Right atrium auricular region (tissue), 2 donors: ENCODE results near the gene ITGA1. TPM values are rescaled to one million over a fixed set of nuclear protein-coding genes. Genes with fewer than 3 reads are reported as not detected.

Experiments
- DNase-seq: peaks from one replicate; pipeline ENCODE4 v3.0.0-alpha.2; 2019; ENCODE audit warnings: low spot score
- H3K27ac ChIP-seq, 2 donors: fragments of 200-600 bp; sonication (generic); 1 replicate in 1 of 2; 2 replicates in 1 of 2; pipeline ENCODE4 v1.5.1; 2016 to 2019
- H3K27me3 ChIP-seq, 2 donors: fragments of 200-600 bp; sonication (generic); one replicate each; pipeline versions ENCODE4 v1.5.1 to v1.6.0; 2017 to 2019
- H3K36me3 ChIP-seq: fragments of 200-600 bp; sonication (generic); one replicate; pipeline ENCODE4 v1.5.1; 2016
- H3K4me1 ChIP-seq, 2 donors: fragments of 200-600 bp; sonication (generic); one replicate each; pipeline versions ENCODE4 v1.5.1 to v1.6.0; 2017 to 2019
- H3K4me3 ChIP-seq, 2 donors: fragments of 200-600 bp; sonication (generic); 1 replicate in 1 of 2; 2 replicates in 1 of 2; pipeline ENCODE4 v1.5.1; 2017 to 2019; ENCODE audit warnings: mild to moderate bottlenecking in 1 of 2, moderate library complexity in 1 of 2
- H3K9me3 ChIP-seq, 2 donors: fragments of 200-600 bp; sonication (generic); one replicate each; pipeline ENCODE4 v1.5.1; 2019
- total RNA-seq, 2 donors: library from RNA; depleted of rRNA; stranded (reverse); fragments of >200 nt; gene quantifications; one replicate each; pipeline ENCODE4 v1.1.0, GENCODE V29; 2016
- TF ChIP-seq, protein P1 (sequence below), 2 donors: fragments of 200-600 bp; sonication (generic); IDR thresholded peaks; one replicate each; pipeline ENCODE4 v1.5.1; 2019; ENCODE audit warnings: antibody characterized with exemption in 2 of 2

ITGA1 gene
- total RNA-seq, 2 donors from 2014 or later: 13.2 to 26.8 TPM

DNA sequence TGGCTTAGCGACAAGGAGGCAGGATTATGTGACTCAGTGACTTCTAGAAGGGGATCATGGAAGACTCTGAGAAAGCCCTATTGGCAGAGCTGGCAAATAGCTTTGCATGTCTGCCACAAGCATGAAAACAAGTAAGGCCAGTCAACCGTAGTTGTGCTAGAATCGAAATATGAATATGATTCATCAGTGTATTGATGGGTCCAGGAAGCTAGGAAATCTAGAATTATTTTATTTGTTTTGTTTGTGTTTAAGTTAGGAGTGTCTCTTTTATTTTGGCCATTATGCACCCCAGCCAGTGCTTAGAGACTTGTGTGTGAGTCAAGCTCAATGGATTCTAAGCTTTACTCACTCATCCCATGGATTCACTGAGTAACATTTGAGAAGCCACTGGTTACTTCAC lies 197.6 kb downstream of the ITGA1 start:
- Histone ChIP-seq H3K27me3 (no peaks in the 10 kb centered on the region), H3K4me1 (peaks cover 2 to 14% of the 10 kb centered on the region in 2 donors), H3K4me3 (no peak overlapping the region), H3K9me3 (no peaks in the 10 kb centered on the region), H3K36me3 (no peaks in the 10 kb centered on the region), H3K27ac (no peak overlapping the region)
- DNase-seq: no peak
- TF ChIP-seq, protein P1, sequence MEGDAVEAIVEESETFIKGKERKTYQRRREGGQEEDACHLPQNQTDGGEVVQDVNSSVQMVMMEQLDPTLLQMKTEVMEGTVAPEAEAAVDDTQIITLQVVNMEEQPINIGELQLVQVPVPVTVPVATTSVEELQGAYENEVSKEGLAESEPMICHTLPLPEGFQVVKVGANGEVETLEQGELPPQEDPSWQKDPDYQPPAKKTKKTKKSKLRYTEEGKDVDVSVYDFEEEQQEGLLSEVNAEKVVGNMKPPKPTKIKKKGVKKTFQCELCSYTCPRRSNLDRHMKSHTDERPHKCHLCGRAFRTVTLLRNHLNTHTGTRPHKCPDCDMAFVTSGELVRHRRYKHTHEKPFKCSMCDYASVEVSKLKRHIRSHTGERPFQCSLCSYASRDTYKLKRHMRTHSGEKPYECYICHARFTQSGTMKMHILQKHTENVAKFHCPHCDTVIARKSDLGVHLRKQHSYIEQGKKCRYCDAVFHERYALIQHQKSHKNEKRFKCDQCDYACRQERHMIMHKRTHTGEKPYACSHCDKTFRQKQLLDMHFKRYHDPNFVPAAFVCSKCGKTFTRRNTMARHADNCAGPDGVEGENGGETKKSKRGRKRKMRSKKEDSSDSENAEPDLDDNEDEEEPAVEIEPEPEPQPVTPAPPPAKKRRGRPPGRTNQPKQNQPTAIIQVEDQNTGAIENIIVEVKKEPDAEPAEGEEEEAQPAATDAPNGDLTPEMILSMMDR (IDR thresholded peaks at IDR 0.05): no peak

DNA sequence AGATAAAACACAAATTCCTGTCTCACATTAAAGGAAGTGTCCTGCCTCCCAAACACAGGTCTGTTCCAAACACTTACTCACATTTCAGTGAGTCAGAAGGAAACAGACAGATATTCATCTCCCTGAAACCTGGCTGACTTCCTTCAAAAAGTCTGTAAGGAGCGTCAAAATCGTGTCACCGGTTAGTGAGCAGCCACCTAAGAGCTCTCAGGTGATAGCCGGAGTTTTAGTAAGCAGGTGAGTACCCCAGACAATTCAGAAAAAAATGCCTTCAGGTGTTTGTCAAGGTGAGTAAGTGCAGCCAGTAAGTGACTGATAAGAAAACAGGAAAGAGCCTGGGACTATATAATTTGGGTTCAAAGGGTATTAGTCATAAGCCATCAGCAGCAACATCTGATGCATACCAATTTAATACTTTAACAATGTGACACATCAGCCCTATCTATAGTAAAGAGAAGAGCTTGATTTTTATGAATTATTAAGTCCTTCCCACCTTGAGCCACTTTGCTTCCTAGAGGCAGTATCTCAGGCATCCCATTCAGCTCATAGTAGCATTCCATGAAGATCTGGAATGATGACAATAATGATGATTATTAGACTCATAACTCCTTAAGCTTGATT lies 200.1 kb downstream of the ITGA1 start:
- Histone ChIP-seq H3K4me3 (no peak overlapping the region), H3K4me1 (peaks cover 2 to 14% of the 10 kb centered on the region in 2 donors), H3K27ac (peak overlapping the region in 1 of 2 donors; percentile 50), H3K9me3 (no peaks in the 10 kb centered on the region), H3K27me3 (no peaks in the 10 kb centered on the region), H3K36me3 (no peaks in the 10 kb centered on the region)
- TF ChIP-seq, protein P1 (IDR thresholded peaks at IDR 0.05): no peak
- no peak for DNase-seq

DNA sequence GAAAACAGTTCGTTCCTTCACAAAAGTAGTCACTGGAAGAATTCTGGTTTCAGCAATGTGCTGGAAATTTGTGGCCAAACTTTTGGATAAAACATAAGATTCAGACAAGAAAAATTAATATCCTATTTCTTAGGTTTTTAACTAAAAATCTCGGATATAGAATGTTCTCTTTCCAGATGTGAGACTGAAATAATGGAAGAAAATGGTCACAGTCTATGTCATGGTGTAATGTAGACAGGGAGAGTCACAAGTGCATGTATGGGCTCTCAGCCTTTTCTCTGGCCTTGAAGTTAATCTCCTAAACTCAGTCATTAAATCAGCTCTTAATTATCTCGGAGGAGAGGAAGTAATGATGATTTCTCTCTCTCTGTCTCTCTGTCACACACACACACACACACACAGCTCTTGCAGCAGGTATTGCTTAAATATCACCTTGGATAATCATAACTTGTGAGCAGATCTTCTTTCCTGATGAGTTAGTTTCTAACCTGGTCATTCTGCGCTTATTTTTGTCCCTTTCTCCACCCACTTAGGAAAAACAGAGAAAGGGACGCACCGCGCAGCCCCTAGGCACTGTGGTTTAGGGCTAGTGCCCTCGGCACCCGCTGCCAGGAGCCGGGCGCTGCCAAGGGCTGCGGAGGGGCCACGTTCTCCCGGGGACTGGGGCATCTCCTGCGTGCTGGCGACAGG lies 200.8 kb downstream of the ITGA1 start:
- Histone ChIP-seq H3K27me3 (no peaks in the 10 kb centered on the region), H3K36me3 (no peaks in the 10 kb centered on the region), H3K4me3 (peak overlapping the region; percentile 54 to 62), H3K27ac (peak overlapping the region; percentile 33 to 50), H3K9me3 (no peaks in the 10 kb centered on the region), H3K4me1 (peaks cover 2 to 14% of the 10 kb centered on the region in 2 donors)
- no peak for DNase-seq
- TF ChIP-seq, protein P1 (IDR thresholded peaks at IDR 0.05): no peak

DNA sequence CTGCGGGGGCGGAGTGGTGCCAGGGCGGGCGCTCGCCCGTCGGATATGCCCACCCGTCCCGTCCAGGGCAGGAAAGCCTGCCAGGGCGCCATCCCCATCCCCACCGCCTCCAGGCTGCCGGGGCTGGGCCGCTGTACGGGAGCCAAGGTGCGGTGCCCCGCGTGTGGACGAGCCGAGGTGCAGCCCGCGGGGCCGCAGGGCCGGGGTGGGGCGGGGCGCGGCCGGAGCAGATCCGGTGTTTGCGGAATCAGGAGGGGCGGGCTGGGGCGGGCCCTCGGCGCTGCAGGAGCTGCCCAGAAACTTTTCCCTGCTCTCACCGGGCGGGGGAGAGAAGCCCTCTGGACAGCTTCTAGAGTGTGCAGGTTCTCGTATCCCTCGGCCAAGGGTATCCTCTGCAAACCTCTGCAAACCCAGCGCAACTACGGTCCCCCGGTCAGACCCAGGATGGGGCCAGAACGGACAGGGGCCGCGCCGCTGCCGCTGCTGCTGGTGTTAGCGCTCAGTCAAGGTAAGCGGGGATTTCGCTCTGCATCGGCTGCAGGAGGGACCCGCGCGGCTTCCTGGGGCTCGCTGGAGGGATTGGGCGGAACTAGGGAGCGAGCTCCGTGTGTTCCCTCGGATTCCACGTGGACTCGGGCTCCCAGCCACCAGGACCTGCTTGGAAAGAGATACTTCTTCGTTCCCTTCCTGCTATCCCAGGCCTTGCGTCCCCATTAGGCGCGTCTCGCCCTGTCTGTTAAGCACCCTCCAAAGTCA lies 201.5 kb downstream of the ITGA1 start, which contains the start of gene ITGA2:
Gene ITGA2, plus strand, starts transcription at position 328 of the 756 bp plus-strand sequence. Its CDS starts 117 bp downstream, at position 445.
- peak within 1 kb of the TSS; percentile 33 to 50 for H3K27ac ChIP-seq
- DNase-seq: no peak

DNA sequence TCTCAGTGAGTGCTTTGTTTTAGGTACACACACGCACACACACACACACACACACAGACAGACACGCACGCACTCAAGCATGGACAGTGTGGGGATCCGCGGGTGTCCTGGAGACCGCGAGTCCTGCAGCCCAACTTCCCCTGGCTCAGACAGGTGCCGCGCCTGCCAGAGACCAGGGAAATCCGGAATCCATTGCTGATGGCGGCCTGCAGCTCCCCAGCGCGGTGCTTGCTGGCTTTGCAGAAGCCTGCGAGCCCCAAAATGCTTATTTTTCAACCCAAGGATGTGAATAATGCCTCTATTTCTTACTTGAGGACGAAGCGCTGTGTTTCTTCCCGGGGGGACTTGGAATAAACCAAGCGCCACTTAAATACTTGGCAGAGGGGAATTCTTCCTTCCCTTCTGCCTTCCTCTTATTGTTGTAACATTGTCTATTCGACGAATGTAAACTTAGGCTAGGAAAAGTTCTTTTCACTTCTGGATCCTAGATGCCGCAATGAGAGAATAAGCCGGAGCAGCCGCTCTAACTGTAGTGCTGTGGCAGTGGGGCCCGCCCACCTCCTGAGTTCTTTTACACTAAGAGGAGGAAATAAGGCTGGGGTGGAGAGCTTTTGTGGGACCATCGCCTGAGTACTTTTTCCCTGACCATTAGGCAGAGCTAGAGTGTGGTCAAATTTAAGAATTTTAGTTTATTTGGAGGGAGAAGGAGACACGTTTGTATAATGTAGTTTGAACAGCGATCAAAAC lies 202.2 kb downstream of the ITGA1 start:
- H3K27ac ChIP-seq: peak overlapping the region; percentile 3 to 33
- H3K27me3 ChIP-seq: no peaks in the 10 kb centered on the region
- H3K9me3 ChIP-seq: no peaks in the 10 kb centered on the region
- H3K4me3 ChIP-seq: peak overlapping the region; percentile 54 to 62
- TF ChIP-seq, protein P1 (IDR thresholded peaks at IDR 0.05): peak in 1 of 2 donors; percentile 62
- no peak for DNase-seq
- peaks cover 2 to 10% of the 10 kb centered on the region in 2 donors for H3K4me1 ChIP-seq
- H3K36me3 ChIP-seq: no peaks in the 10 kb centered on the region

More for the DNA sequence above, 201.5 kb downstream of the ITGA1 start, which contains the start of gene ITGA2:
- Histone ChIP-seq H3K27me3 (no peaks in the 10 kb centered on the region), H3K9me3 (no peaks in the 10 kb centered on the region), H3K4me3 (peak within 1 kb of the TSS; percentile 54 to 62), H3K4me1 (peaks cover 2 to 10% of the 10 kb centered on the region in 2 donors), H3K36me3 (no peaks in the 10 kb centered on the region)
- TF ChIP-seq, protein P1 (IDR thresholded peaks at IDR 0.05): no peak
